ENCODE results near the gene GRIK4.
A peak's percentile ranks its signal among the peaks of the same experiment; 100 is the strongest.

The GRIK4 gene

DNA sequence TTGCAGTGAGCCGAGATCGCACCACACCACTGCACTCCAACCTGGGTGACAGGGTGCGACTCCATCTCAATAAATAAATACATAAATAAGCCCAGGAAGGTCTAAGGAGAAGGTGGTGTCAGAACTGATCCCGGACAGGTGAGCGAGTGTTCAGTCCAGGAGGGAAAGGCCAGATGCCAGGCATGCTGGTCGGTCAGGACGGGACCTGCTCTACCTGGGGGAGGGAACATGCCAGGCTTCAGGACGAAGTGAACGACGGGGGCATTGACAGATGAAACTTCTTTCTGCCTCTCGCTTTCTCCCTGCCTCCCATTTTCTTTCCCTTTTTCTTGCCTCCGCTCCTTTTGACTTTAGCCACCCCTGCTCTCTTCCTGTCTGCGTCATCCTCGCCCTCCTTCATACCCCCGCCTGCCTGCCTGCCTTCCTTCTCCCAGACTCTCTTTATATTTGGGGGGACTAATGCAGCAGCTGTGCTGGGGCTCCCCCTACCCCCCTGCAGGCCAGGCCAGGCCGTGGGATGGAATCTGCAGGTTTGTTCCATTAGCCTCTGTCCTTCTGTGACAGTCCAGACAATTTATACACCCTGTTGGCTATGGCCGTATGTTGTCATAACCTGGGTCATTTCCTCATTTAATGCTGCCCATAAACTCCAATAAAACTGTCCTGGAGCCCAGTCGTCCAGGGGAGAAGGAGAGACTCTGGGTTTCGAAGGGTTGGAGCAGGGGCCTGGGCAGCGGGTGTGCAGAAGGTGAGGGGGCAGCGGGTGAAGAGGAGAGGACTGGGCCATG, 303.2 kb downstream of the GRIK4 start:
- no peak for DNase-seq (ENCODE audit: low read depth in 2 of 2)

DNA sequence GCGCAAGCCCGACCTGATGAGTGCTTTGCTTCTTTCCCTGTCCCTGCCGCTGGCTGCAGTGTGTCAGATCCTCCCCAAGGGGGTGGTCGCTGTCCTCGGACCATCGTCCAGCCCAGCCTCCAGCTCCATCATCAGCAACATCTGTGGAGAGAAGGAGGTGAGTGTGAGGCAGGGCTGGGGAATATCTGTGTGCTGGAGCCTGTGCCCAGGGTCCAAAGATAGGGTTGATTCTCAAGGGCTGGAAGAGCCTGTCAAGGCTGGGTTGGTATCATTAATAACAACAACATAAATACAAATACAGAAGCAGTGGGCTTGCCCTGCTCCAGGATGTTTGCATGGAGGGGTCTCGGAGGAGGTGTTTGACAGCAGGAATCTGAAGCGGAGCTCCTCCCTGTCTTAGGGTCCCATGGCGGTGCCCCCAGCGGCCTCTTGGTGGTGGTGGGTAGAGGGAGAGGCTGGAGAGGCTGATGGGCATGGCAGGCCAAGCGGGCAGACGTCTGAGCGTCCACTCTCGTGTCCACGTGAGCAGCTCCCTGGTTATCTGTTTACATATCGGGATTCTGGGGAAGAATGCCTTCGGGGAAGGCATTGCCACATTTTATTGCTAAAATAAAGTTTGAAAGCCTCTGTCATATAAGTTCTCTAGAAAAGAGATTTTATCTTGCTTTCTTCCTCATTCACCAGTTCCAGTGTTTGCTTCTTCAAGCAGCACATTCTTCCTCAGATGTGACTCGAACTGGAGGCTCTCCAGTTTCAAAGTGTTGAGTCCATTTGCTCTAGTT, 304.0 kb downstream of the GRIK4 start:
- DNase-seq (ENCODE audit: low read depth in 2 of 2) = no peak

- DNase-seq (ENCODE audit: low read depth in 2 of 2) = no peak
Observed at GRCh38 chr11:120816176-120816575, 304.6 kb downstream of the GRIK4 start.

DNA sequence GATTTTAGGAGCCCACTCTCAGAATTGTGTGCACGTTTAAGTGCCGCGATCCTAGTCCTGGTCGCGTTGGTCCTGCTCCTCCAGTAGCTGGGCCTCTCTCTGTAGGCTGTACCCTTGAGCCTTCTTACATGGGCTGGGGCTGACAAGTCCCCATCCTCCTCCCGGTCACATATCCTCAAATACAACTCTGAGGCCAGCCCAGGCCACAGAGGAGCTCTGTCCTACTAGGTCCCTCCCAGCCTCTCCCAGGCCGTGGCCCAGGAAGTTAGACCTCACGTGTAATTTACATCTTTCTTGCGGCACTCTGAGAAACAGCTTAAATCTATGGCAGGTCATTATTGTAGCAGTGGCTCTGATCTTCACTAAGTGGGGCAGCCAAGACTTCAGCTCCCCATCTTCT, 305.2 kb downstream of the GRIK4 start:
- no peak for DNase-seq (ENCODE audit: low read depth in 2 of 2)

DNA sequence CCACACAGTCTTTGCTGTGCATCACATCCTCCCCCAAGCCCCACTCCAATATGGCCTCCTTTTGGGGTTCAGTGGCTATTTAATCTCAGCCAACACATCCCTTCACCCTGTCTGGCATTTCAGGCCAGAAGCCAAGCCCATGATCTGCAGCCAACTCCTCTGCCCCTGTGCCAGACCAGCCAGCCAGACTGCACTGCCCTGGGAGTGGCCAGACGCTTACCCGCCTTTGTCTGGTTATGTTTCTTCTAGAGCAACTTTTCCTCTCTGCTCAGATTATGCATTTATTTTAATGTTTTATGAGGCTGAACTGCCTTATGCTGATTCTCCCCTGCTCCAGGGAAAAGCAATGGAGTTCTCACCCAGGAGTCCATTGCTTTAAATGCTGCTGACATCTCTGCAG, 305.6 kb downstream of the GRIK4 start:
- no peak for DNase-seq (ENCODE audit: low read depth in 2 of 2)

GRCh38 chr11:120818097-120818496, 306.5 kb downstream of the GRIK4 start:
- DNase-seq (ENCODE audit: low read depth in 2 of 2) = no peak

DNA sequence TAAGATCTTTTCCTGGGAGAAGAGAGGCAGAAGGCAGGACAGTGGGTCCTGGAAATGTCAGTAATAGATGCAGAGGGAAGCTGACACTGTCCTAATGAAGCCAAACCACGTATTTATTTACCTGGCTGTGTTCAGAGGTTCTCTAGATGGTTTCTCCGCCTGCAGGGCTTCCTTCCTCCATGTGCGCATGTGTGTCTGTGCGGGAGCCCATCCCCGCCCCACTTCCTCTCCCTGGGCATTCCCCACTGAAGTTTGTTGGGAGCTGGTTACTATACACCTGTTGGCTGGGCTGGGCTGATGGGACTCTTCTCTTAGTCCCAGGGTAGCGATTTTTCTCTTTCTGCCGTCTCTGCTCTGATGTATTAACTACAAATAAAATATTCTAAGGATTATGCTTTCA, 307.5 kb downstream of the GRIK4 start:
- no peak for DNase-seq (ENCODE audit: low read depth in 2 of 2)

DNA sequence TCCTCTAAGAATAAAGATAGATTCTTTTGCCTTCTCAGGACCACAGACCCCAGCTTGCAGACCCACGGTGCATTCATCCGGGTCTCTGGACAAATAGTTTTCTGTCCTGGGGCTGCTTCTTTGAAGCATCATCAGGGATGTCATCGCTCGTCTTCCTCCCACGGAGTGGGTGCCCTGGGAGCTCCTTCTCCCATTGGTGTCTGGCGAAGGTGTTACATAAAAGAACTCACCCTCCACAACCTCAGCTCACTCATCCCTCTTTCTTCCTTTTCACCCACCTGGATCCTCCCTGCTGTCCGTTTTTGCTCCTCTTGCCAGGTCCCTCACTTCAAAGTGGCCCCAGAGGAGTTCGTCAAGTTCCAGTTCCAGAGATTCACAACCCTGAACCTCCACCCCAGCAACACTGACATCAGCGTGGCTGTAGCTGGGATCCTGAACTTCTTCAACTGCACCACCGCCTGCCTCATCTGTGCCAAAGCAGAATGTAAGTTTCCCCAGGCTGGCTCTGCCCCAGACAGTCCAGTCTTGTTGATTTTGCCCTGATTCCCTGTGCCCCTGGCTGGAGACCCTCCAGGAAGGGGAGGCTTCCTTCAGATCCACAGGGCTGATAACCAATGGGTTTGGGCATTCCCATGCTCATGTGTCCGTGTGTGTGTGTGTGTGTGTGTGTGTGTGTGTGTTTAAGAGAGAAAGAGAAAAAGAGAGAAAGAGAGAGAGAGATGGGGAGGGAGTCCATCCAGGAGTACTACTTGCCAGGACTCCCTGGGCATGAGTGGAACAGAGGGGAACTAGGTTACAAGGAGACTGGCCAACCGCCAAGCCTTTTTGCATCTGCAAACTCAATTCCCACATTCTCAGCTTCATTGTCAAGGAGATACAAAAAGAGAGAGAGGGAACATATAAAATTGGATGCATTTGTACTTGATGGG, 308.2 kb downstream of the GRIK4 start:
- DNase-seq (ENCODE audit: low read depth in 2 of 2) = no peak

GRCh38 chr11:120823159-120823558, 311.6 kb downstream of the GRIK4 start:
- DNase-seq (ENCODE audit: low read depth in 2 of 2) = no peak

GRCh38 chr11:120824242-120824641, 312.7 kb downstream of the GRIK4 start:
- DNase-seq (ENCODE audit: low read depth in 2 of 2) = no peak

GRCh38 chr11:120827198-120827597, 315.6 kb downstream of the GRIK4 start:
- DNase-seq (ENCODE audit: low read depth in 2 of 2) = no peak

- DNase-seq (ENCODE audit: low read depth in 2 of 2) = no peak
Observed at GRCh38 chr11:120827820-120828219, 316.3 kb downstream of the GRIK4 start.

DNA sequence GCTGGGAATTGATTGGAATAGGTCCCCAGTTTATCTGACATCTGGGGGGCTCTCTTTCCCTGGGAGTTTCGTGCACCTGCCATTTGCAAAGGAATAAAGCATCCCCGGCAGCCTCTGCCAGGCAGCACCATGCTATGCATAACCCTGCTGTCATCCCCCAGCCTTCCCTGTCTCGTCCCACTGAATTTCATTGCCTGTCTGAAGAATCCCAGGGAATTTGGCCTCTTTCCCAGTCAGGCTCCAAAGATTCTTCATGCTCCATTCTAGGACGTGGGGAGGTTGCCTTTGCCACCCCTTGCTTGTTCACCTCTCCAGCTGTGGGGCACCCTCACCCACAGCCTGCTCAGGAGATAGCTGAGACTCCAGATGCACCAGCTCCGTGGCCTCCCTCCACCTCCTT, 317.3 kb downstream of the GRIK4 start:
- no peak for DNase-seq (ENCODE audit: low read depth in 2 of 2)

DNA sequence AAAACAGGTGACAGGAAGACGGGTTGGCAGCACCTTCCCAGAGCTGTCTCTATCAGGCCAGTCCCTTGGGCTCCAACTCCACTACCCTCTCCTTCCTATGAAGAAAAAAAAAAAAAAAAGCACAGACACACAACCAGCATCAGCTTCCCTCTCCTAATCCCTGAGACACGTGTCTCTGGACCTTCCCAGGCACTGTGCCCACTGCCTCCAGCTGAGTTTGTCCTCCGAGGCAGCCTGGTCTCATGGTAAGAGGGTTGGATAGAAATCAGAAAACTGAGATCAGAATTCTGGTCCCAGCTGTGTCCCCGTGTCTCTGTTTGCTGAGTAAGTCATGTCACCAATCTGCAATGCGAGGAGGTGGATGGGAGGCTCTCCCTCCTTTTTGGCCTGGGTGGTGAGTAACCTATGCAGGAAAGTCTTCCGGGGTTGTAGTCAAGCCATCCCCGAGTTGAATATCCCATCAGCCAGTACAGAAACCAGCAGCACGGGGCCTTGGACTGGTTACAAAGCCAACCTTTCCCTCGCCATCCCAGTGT, 318.6 kb downstream of the GRIK4 start:
- no peak for DNase-seq (ENCODE audit: low read depth in 2 of 2)

DNA sequence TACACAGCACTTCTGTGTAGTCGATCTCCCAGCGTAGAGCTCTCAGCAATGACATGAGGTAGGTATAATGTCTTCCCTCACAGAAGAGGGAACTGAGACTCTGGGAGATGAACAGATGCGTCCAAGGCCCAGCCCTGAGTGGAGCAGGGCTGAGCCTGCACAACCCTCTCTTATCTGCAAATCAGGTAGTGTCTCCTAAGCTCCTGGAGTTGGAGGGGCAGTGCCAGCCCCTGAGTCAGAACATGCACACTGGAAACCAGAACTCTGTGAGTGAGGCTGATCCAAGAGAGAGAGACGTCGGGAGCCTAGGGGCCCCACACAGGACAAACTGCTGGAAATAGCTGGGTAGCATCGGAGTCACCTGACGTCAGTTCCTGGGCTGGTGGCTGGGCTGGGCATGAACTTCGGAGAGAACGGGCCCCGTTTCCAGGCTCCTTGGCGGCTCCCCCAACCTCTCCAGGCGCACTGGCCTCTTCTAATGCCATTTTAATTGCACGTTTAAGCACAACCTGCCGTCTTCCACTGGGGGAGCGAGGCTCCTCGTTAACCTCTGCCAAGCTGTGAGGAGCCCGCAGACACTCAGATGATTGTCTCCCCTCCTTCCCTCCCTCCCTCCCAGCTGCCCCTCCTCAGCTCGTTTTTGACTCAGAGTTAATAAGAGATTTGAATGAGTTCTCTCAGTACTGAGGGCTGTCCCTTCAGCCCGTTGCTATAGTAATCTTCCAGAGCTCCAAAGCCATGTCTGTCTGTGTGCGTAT, 321.1 kb downstream of the GRIK4 start:
- no peak for DNase-seq (ENCODE audit: low read depth in 2 of 2)

- no peak for DNase-seq (ENCODE audit: low read depth in 2 of 2)
Observed at GRCh38 chr11:120834686-120835210, 323.2 kb downstream of the GRIK4 start.

- peak; percentile 52 to 57 for DNase-seq (ENCODE audit: low read depth in 2 of 2)
Observed at GRCh38 chr11:120835601-120836228, 324.2 kb downstream of the GRIK4 start.

- DNase-seq (ENCODE audit: low read depth in 2 of 2) = no peak
Observed at GRCh38 chr11:120837696-120838095, 326.1 kb downstream of the GRIK4 start.

DNA sequence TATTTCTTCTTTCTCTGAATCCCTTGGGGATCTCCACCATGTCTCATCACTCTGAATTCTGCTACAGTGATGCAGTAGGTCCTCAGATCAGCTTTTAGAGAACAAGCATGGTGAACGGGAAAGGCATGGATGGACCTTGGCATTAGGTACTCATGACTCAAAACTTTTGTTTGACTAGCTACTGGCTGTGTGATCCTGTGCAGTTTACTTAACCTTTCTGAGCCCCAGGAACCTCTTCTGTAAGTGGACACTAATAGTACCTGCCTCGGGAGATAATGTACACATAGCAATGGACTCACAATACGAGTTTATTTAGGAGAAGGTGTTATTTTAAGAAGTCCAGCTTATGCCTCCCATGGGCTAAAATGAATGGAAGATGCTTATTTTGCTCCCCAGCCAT, 327.7 kb downstream of the GRIK4 start:
- DNase-seq (ENCODE audit: low read depth in 2 of 2) = no peak

- DNase-seq (ENCODE audit: low read depth in 2 of 2) = no peak
Observed at GRCh38 chr11:120839846-120840402, 328.4 kb downstream of the GRIK4 start.
